B cell (primary cell): Measurements from ENCODE around the gene BFSP1. TPM values are rescaled to one million over a fixed set of nuclear protein-coding genes. Genes with fewer than 3 reads are reported as not detected.
A peak's percentile ranks its signal among the peaks of the same experiment; 100 is the strongest.

ENCODE experiments used
- ATAC-seq: fragments of 200-7000 bp; cut with Tn5 transposase; one replicate; pipeline ENCODE4 v1.10.0; 2021; ENCODE audit warnings: low read depth, mild to moderate bottlenecking, moderate number of reproducible peaks, moderate library complexity
- CTCF ChIA-PET: fragments of 350-600 bp; sonication (Branson Sonifier 250); formaldehyde crosslinking; loops from one replicate; lab custom pipeline; 2021; ENCODE audit warnings: antibody characterized with exemption, inconsistent platforms; lab: Charles Lee
- POLR2A ChIA-PET: fragments of 350-600 bp; sonication (Branson Sonifier 250); formaldehyde crosslinking; loops from one replicate; lab custom pipeline; 2021; ENCODE audit warnings: antibody characterized with exemption; lab: Charles Lee
- DNase-seq: peaks from one replicate; pipeline ENCODE4 v3.0.0; 2013
- H2AFZ ChIP-seq: 2 replicates; pipeline ENCODE4 v1.6.1; 2012; ENCODE audit warnings: mild to moderate bottlenecking, low read depth, low read length; ENCODE audit not compliant: insufficient read depth, poor library complexity, severe bottlenecking
- H3K27ac ChIP-seq, 2 donors: 1 replicate in 1 of 2; 2 replicates in 1 of 2; pipeline ENCODE4 v1.5.1; 2012 to 2013; ENCODE audit warnings: low read length in 2 of 2, mild to moderate bottlenecking in 2 of 2, moderate library complexity in 1 of 2
- H3K27me3 ChIP-seq, 4 experiments: fragments of 200-600 bp in 1 of 4; sonication (generic) in 1 of 4; replicated peaks in 1 of 4; 1 replicate in 2 of 4; 2 replicates in 2 of 4; pipeline versions ENCODE4 v1.6.1 to v1.7.0; 2013 to 2016; ENCODE audit warnings: low read length in 3 of 4, mild to moderate bottlenecking in 2 of 4, mixed read lengths in 1 of 4, moderate library complexity in 1 of 4; ENCODE audit not compliant: insufficient read depth in 4 of 4, control insufficient read depth in 3 of 4; ENCODE audit errors: control extremely low read depth in 1 of 4
- H3K36me3 ChIP-seq, 2 experiments: replicated peaks in 1 of 2; 1 replicate in 1 of 2; 2 replicates in 1 of 2; pipeline versions ENCODE4 v1.6.1 to v1.7.1; 2013; ENCODE audit warnings: low read length in 1 of 2; ENCODE audit not compliant: insufficient read depth in 2 of 2, control insufficient read depth in 1 of 2; ENCODE audit errors: control extremely low read depth in 1 of 2, extremely low read depth in 1 of 2
- H3K4me1 ChIP-seq, 2 donors: fragments of 200-600 bp in 1 of 2; sonication (generic) in 1 of 2; 1 replicate in 1 of 2; 2 replicates in 1 of 2; pipeline versions ENCODE4 v1.5.1 to v1.6.1; 2013 to 2017; ENCODE audit warnings: low read length in 2 of 2; ENCODE audit not compliant: control insufficient read depth in 2 of 2, insufficient read depth in 2 of 2
- H3K4me2 ChIP-seq: replicated peaks from 2 replicates; pipeline ENCODE3; 2012; ENCODE audit warnings: mild to moderate bottlenecking, low read depth, low read length; ENCODE audit not compliant: poor library complexity, severe bottlenecking
- H3K4me3 ChIP-seq, 5 experiments: fragments of 200-600 bp in 1 of 5; sonication (generic) in 1 of 5; 1 replicate in 3 of 5; 2 replicates in 2 of 5; pipeline versions ENCODE4 v1.5.1 to v1.7.0; 2011 to 2016; ENCODE audit warnings: low read length in 4 of 5, mild to moderate bottlenecking in 4 of 5, low read depth in 2 of 5, control low read depth in 1 of 5, moderate library complexity in 1 of 5; ENCODE audit not compliant: insufficient read depth in 1 of 5; ENCODE audit errors: control extremely low read depth in 1 of 5, extremely low read depth in 1 of 5
- H3K79me2 ChIP-seq: fragments of 200-600 bp; sonication (generic); one replicate; pipeline ENCODE4 v1.6.0; 2016; ENCODE audit warnings: low read length; ENCODE audit not compliant: control insufficient read depth, insufficient read depth
- H3K9ac ChIP-seq: fragments of 200-600 bp; sonication (generic); 2 replicates; pipeline ENCODE4 v1.6.1; 2017; ENCODE audit warnings: mild to moderate bottlenecking, low read length, moderate library complexity
- H3K9me3 ChIP-seq, 3 donors: one replicate each; pipeline versions ENCODE4 v1.6.1 to v1.7.1; 2013; ENCODE audit warnings: low read length in 2 of 3; ENCODE audit not compliant: control insufficient read depth in 2 of 3, insufficient read depth in 1 of 3; ENCODE audit errors: control extremely low read depth in 1 of 3
- H4K20me1 ChIP-seq: 2 replicates; pipeline ENCODE4 v1.6.0; 2012; ENCODE audit warnings: mild to moderate bottlenecking, low read length; ENCODE audit not compliant: insufficient read depth, control insufficient read depth, poor library complexity, severe bottlenecking
- H3K27ac Mint-ChIP-seq: one replicate; pipeline ENCODE4 v1.8.0; 2021; ENCODE audit warnings: mixed read lengths
- H3K27me3 Mint-ChIP-seq: one replicate; pipeline ENCODE4 v1.8.0; 2021; ENCODE audit warnings: mixed read lengths
- H3K4me1 Mint-ChIP-seq: one replicate; pipeline ENCODE4 v1.8.0; 2021; ENCODE audit warnings: mixed read lengths
- H3K4me3 Mint-ChIP-seq: one replicate; pipeline ENCODE4 v1.8.0; 2021; ENCODE audit warnings: mixed read lengths
- H3K9me3 Mint-ChIP-seq: one replicate; pipeline ENCODE4 v1.8.0; 2022; ENCODE audit warnings: mixed read lengths; ENCODE audit not compliant: insufficient read depth
- WGBS: methylation state at CpG from one replicate; pipeline ENCODE4 v1.1.5; 2013; ENCODE audit warnings: missing lambda C conversion rate; ENCODE audit not compliant: insufficient coverage; 5-methylcytosine and 5-hydroxymethylcytosine counted together
- intact Hi-C: fragments of 100-400 bp; cut with micrococcal nuclease; formaldehyde crosslinking; loops from one replicate; pipeline ENCODE4 v1.10.0; 2022
- polyA plus RNA-seq: library from polyadenylated mRNA; depleted of rRNA; stranded (reverse); fragments of >200 nt; gene quantifications from 2 replicates; pipeline ENCODE4 v1.2.3, GENCODE V29; 2012
- total RNA-seq, 2 donors: library from RNA; stranded (reverse); fragments of 120-200 nt in 1 of 2; gene quantifications; 1 replicate in 1 of 2; 2 replicates in 1 of 2; pipeline versions ENCODE4 v1.2.3 to v1.2.4, GENCODE V29; 2013 to 2022
- TF ChIP-seq, protein P1 (sequence below): fragments of 200-600 bp; IDR thresholded peaks from one replicate; pipeline ENCODE4 v1.8.0; 2022; ENCODE audit warnings: antibody characterized with exemption, mild to moderate bottlenecking

BFSP1 gene
- total and polyA plus RNA-seq, 2 donors (not counting 1 experiment from before 2014, with no cell fraction given), result not detected

DNA sequence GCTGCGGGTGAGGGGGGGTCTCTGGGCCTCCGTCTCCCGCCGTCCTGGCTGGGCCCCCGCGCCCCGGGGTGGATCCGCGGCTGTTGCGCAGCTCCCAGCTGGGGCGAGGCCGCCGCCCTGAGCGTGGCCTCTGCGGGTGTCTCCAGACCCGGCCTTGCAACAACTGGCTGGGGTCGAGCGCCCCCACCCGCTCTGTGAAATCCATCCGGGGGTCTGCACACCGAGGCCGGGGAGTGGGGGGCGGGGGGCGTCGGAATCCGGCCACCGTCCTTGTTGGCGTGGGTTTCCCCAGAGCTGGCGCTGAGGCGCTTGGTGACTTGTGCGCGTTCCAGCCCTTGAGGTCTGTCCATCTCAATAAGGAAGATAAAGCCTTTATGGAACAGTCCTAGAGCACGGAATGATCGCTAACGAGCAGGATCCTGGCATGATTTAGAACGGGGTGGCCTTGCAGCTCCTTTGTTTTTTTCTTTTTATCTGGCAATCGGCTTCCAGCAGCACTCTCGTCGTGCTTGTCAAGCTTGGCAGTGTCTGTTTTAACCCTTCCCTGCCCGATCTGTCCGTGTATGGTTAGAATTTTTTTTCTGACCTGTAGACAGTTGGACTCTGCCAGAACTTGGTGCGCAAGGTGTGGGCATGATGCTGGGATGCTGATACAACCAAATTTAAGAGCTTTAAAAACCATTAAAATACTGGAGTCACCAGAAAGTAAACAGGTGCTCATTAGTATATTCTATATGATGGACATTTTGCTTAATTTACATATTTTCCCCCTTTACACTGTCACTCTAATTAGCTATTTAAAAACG, 39.4 kb upstream of the BFSP1 start:
- Histone ChIP-seq H3K4me3 (peak overlapping the region; percentile 77 to 97 (median 83)), H2AFZ (peak overlapping the region; percentile 88), H3K27me3 (peaks cover 0 to 12% (median 2%) of the 10 kb centered on the region in 4 experiments), H3K27ac (peak overlapping the region in 1 of 2 donors; percentile 72), H3K4me1 (peaks cover 11 to 14% of the 10 kb centered on the region in 2 donors), H3K79me2 (peaks cover 34% of the 10 kb centered on the region), H3K9me3 (peaks cover 0 to 5% (median 0%) of the 10 kb centered on the region in 3 donors), H3K4me2 (peak overlapping the region; percentile 98), H3K9ac (peak overlapping the region; percentile 88), H4K20me1 (no peaks in the 10 kb centered on the region), H3K36me3 (no peaks in the 10 kb centered on the region)
- H3K4me3 Mint-ChIP-seq, result peak overlapping the region; percentile 94
- peaks cover 20% of the 10 kb centered on the region for H3K4me1 Mint-ChIP-seq
- POLR2A ChIA-PET, result interaction anchor here (0.7 to 1.3 kb wide), 3 partner anchors 112 to 398 kb away, joined by 3 to 5 read pairs (median 4); partner anchors contain the start of gene SNX5
- H3K9me3 Mint-ChIP-seq, result peaks cover 4% of the 10 kb centered on the region
- CTCF ChIA-PET, result interaction anchor here (1.0 to 2.0 kb wide), 9 partner anchors 11 to 397 kb away, joined by 3 to 15 read pairs (median 3); partner anchors contain the start of gene RRBP1
- intact Hi-C loops, result loop anchor here (1.0 to 2.0 kb wide), 7 partner anchors 34 to 936 kb away; partner anchors contain the start of genes KAT14, PET117, RBBP9 and SEC23B
- peak overlapping the region; percentile 67 for H3K27ac Mint-ChIP-seq
- peak; percentile 28 for ATAC-seq
- DNase-seq, result no peak
- under 1% methylated on average over 41 of the region's 43 CpGs for WGBS
- TF ChIP-seq, protein P1, sequence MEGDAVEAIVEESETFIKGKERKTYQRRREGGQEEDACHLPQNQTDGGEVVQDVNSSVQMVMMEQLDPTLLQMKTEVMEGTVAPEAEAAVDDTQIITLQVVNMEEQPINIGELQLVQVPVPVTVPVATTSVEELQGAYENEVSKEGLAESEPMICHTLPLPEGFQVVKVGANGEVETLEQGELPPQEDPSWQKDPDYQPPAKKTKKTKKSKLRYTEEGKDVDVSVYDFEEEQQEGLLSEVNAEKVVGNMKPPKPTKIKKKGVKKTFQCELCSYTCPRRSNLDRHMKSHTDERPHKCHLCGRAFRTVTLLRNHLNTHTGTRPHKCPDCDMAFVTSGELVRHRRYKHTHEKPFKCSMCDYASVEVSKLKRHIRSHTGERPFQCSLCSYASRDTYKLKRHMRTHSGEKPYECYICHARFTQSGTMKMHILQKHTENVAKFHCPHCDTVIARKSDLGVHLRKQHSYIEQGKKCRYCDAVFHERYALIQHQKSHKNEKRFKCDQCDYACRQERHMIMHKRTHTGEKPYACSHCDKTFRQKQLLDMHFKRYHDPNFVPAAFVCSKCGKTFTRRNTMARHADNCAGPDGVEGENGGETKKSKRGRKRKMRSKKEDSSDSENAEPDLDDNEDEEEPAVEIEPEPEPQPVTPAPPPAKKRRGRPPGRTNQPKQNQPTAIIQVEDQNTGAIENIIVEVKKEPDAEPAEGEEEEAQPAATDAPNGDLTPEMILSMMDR, result no peak
- peaks cover 8% of the 10 kb centered on the region for H3K27me3 Mint-ChIP-seq
